GM21423 (cell line): ENCODE results near the gene GJD4.

Source experiments
- ATAC-seq: cut with Tn5 transposase; IDR thresholded peaks from one replicate; pipeline ENCODE4 v1.9.1; 2021; ENCODE audit warnings: mild to moderate bottlenecking, moderate library complexity; ENCODE audit not compliant: unreplicated experiment

GJD4 gene

GRCh38 chr10:35605191-35605590 lies at the start of gene GJD4:
GJD4 (plus strand) TSS chr10:35605341; CDS start chr10:35605568, 227 bp downstream.
- ATAC-seq = no peak

GRCh38 chr10:35555962-35556930 lies 48.9 kb upstream of the GJD4 start:
- ATAC-seq = no peak

GRCh38 chr10:35558276-35558675 lies 46.9 kb upstream of the GJD4 start:
- ATAC-seq = no peak

- ATAC-seq = no peak
These were observed 45.7 kb upstream of the GJD4 start for GRCh38 chr10:35559416-35559815.

GRCh38 chr10:35561715-35562114 lies 43.4 kb upstream of the GJD4 start:
- ATAC-seq = no peak

GRCh38 chr10:35562427-35562826 lies 42.7 kb upstream of the GJD4 start:
- no peak for ATAC-seq

GRCh38 chr10:35563261-35563891 lies 41.8 kb upstream of the GJD4 start:
- ATAC-seq = no peak

- ATAC-seq = peak; percentile 66
These were observed 40.7 kb upstream of the GJD4 start for GRCh38 chr10:35564341-35564968.

- ATAC-seq = no peak
These were observed 39.5 kb upstream of the GJD4 start for GRCh38 chr10:35565602-35566081.

GRCh38 chr10:35567951-35568350 lies 37.2 kb upstream of the GJD4 start:
- no peak for ATAC-seq

GRCh38 chr10:35568483-35569015 lies 36.6 kb upstream of the GJD4 start:
- ATAC-seq = no peak

GRCh38 chr10:35569111-35569707 lies 35.9 kb upstream of the GJD4 start:
- no peak for ATAC-seq

GRCh38 chr10:35569836-35570235 lies 35.3 kb upstream of the GJD4 start:
- no peak for ATAC-seq

GRCh38 chr10:35570397-35570796 lies 34.7 kb upstream of the GJD4 start:
- no peak for ATAC-seq

- no peak for ATAC-seq
These were observed 32.6 kb upstream of the GJD4 start for GRCh38 chr10:35572583-35572982.

- no peak for ATAC-seq
These were observed 31.3 kb upstream of the GJD4 start for GRCh38 chr10:35573796-35574195.

- no peak for ATAC-seq
These were observed 30.2 kb upstream of the GJD4 start for GRCh38 chr10:35574924-35575352.

- no peak for ATAC-seq
These were observed 29.5 kb upstream of the GJD4 start for GRCh38 chr10:35575640-35576039.

GRCh38 chr10:35576730-35577129 lies 28.4 kb upstream of the GJD4 start:
- no peak for ATAC-seq

GRCh38 chr10:35577926-35578617 lies 27.1 kb upstream of the GJD4 start:
- no peak for ATAC-seq
